Measurements from ENCODE around the gene REXO5.

DNA sequence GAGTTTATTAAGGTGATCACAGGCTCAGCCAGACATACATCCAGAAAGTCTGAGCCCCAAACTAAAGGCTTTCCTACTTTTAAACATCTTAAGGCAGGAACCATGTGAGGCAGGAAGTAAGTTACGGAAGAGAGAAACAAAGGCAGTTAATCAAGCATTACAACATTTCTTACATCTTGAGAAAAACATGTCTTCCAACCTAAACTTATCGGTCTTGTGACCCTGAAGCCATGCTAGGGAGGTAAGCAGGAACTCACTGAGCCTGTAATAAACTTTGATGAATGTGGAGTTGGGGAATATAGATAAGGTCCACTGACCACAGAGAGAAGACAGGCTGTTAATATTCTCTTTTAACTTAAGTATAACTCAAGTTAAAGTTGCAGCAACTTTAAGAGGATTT lies 46.0 kb upstream of the REXO5 start:
- TF ChIP-seq, protein P1, sequence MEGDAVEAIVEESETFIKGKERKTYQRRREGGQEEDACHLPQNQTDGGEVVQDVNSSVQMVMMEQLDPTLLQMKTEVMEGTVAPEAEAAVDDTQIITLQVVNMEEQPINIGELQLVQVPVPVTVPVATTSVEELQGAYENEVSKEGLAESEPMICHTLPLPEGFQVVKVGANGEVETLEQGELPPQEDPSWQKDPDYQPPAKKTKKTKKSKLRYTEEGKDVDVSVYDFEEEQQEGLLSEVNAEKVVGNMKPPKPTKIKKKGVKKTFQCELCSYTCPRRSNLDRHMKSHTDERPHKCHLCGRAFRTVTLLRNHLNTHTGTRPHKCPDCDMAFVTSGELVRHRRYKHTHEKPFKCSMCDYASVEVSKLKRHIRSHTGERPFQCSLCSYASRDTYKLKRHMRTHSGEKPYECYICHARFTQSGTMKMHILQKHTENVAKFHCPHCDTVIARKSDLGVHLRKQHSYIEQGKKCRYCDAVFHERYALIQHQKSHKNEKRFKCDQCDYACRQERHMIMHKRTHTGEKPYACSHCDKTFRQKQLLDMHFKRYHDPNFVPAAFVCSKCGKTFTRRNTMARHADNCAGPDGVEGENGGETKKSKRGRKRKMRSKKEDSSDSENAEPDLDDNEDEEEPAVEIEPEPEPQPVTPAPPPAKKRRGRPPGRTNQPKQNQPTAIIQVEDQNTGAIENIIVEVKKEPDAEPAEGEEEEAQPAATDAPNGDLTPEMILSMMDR (IDR thresholded peaks at IDR 0.05): no peak
- no peak for TF ChIP-seq POLR2A (IDR thresholded peaks at IDR 0.05)

Data from lower leg skin (tissue), 3 donors.